Stimulated activated CD8-positive, alpha-beta memory T cell treated with anti-CD3 and anti-CD28 coated beads, Interleukin-12 subunit alpha, Interleukin-12 subunit beta, amount 100 ng/mL, for 1 hour (primary cell): ENCODE results near the gene NTM.
"Not testable (repeated sequence)": the region's sequence is repeated elsewhere in the genome, so short reads cannot be mapped to it uniquely, and the experiment has no call there.

Experiments
- DNase-seq: peaks from one replicate; pipeline ENCODE4 v3.0.0-alpha.2; 2020; ENCODE audit warnings: low read depth

Gene NTM

DNA sequence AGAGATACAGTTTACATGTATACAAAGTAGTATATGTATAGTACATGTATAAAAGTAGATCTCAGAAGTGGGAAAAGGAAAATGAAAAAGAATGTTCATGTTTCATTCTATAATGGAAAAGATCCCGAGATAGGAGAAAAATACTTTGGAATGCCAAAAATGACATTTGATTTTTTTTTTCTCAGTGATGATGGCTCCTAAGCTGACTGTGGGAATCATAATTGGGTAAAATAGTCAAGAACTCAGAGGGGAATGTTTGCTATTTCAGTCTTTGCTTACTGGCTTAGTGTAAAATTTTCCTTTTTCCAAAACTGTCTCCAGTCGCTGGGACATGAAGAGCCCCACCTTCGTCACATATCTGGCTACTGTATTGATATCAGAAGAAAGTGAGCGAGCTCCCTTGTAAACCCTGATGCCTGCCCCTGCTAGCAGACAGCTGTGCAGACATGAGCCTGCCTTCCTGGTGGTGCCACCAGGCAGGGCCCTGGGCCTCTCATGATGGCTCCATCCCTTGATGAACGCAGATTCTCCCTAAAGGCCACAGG, 944.6 kb downstream of the NTM start:
- no peak for DNase-seq

DNA sequence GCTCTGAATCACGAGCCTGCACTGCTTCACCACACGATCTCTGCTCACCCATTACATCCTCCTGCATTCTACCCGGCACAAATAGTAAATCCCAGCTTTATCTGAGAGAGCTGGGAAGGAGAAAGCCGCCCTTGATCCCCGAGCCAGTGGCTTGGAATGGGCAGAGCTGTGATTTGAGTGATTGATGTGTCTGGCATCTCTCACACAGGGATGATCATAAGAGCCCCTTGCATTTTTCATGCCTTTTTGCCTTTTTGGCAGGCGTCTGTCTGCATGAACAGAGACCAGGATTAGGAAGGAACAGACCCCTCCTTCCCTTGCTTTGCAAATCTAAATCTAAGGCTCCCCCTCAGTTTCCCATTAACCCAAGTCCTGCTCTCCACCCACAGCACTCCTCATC, 945.3 kb downstream of the NTM start:
- no peak for DNase-seq

DNA sequence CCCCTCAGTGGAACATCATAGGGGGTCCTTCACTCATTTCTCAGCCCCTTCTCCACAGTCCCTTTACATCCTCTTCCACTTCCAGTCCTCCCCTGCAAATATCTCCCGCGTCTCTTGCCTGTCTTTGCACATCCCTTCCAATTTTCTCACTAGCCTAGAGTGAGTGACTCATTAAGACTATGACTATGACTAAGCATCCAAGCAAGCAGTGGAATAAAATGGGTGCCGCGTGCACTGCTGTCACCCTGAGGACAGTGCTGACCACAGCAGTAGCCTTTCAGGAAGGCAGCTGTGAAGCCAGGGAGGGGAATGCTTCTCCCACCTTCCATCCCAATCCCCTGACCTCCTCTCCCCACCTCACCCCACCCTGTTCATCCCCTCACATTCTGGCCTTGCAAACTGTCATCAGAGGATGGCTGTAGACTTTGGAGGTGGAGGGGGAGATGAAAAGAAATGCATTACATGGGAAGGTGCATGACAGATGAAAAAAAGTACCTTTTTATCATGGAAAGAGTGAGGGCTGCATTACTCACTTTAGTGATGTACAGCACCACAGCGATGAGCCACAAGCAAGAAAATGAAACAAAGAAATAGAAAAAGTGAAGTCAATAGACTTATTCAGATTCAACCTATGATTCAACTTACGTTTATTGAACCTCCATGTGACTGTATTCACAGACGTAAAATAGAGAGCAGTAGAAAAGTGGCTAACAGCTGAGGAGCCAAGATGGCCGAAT, 948.2 kb downstream of the NTM start:
- no peak for DNase-seq

DNA sequence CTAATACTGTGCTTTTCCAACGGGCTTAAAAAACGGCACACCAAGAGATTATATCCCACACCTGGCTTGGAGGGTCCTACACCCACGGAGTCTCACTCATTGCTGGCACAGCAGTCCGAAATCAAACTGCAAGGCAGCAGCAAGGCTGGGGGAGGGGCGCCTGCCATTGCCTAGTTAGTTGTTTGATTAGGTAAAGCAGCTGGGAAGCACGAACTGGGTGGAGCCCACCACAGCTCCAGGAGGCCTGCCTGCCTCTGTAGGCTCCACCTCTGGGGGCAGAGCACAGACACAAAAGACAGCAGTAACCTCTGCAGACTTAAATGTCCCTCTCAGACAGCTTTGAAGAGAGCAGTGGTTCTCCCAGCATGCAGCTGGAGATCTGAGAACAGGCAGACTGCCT, 949.0 kb downstream of the NTM start:
- DNase-seq: not testable (repeated sequence)

DNA sequence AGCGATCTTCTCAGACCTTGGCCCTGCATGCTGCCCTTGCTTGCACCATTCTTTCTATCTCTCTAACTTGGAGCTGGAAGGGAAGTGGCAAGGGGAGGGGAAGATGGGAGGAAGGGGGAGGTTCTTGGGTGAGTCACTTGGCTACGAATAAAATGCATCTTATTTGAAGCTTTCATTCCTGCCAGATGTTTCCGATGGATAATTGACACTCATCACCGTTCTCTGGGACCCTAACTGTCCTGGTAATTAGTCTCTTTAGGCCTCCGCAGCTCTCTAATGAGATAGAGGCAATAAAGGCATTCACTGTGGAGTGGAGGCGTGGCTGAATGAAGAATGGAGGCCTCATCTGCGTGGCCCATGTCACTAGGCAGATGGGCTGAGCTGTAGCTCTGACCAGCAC, 960.1 kb downstream of the NTM start:
- no peak for DNase-seq

DNA sequence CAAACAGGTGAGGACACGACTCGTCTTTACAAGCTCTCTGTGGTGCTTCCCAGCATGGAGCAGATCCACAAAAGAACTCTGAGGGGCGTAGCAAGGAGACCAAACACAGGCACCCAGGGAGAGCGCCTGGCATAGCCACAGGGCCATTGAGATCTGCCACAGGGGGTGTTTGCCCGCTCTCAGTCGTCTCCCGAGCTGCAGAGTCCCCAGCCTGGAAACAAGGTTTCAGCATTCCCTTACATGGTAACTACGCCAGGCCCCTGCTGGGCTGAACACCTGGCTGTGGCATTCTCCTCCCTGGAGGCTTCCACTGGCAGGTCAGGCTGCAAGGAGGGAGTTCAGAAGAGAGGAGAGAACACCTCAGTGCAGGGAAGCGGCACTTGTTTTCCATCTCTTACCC, 962.1 kb downstream of the NTM start:
- no peak for DNase-seq

DNA sequence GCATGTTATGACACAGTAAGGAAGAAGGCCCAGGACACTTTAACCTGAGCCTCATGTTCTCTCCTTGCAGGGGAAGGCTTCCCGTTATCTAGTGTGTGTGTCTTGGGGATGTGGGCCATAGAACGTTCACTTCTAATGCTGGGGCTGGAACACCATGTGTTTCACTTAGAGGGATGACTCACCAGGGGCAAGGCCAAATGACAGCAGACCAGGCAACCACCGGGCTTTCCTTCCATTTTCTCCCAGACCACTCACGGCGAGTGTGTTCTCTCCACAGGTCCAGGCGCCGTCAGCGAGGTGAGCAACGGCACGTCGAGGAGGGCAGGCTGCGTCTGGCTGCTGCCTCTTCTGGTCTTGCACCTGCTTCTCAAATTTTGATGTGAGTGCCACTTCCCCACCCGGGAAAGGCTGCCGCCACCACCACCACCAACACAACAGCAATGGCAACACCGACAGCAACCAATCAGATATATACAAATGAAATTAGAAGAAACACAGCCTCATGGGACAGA, 964.4 kb downstream of the NTM start:
- no peak for DNase-seq

DNA sequence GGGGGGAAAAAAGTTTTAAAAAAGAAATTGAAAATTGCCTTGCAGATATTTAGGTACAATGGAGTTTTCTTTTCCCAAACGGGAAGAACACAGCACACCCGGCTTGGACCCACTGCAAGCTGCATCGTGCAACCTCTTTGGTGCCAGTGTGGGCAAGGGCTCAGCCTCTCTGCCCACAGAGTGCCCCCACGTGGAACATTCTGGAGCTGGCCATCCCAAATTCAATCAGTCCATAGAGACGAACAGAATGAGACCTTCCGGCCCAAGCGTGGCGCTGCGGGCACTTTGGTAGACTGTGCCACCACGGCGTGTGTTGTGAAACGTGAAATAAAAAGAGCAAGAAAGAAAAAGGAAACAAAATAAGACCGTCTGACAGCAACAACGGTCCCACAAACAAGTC, 964.9 kb downstream of the NTM start:
- no peak for DNase-seq

DNA sequence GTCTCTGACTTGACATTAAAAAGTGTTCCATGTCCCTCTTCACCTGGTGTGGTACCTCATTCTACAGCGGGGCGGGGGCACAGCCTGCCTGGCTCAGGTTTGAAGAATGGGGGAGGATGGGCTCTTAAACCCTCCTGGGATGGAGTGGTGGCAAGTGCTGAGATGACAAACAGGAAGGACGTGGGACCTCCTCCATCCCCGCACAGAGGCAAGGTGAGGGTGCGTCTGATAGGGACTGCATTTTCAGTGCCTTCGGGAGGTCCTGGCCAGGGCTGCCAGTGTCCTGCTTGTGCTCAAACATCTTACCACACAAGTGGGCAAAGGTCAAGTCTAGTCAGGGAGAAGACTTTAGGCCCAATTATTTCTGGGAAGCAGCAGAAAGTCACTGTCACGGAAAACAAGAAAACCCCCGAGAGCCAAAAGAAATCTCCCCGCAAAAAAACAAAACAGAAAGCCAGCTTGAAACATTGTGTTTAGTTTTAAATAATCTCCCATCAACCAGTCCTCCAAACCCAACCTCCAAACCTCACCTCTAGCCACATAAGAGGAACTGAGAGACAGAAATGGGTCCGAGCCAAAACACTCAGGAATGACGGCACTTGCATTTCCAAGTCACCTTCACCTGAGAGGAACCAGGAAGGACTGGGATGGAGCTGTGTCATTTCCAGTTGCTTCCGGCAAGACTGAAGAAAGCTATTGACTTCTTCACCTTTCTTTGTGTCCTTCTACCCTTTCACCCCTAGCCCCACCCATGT, 966.5 kb downstream of the NTM start:
- no peak for DNase-seq

DNA sequence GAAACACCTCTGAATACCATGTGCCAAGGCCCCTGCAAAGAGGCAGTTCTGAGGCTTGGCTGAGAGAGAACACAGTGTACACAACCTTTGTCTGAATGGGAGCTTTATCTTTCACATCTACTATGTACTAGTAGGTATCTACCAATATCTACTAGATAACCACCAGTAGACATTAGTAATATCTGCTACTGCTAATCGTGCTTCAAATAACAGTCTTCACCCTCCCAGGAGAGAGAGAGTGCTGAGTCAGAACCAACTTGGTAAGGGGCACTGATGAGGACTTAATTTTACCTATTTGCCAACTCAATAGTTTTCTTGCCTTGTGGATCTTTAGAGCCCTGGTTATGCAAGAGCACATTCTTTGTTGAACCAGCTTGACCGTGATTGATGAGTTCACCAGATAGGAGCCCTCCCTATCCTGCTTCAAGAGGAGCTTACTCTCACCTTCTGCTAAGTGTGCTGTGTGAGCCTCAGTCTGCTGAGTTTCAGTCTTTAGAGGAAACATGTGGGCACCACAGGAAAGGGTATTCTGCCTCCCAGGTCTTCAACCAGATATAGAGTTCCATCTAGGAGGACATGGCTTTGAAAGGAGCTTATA, 967.5 kb downstream of the NTM start:
- no peak for DNase-seq

DNA sequence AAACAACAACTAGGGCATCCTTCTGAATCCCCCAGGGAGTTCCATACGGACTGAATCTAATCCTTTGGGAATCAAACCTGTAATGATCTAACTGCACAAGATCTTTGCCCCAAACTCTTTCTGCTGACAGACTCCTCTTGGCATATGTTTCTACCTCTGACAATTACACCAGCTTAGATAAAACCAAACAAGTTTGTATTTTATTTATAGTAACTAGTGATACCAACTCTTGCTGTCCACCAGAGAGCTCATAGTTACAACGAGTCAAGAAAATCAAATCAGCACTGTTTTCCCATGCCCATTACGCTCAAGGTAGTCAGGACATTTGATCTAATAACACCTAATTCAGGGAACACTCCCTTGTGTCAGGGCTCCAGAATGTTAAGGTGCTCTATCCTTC, 972.0 kb downstream of the NTM start:
- DNase-seq: no peak

DNA sequence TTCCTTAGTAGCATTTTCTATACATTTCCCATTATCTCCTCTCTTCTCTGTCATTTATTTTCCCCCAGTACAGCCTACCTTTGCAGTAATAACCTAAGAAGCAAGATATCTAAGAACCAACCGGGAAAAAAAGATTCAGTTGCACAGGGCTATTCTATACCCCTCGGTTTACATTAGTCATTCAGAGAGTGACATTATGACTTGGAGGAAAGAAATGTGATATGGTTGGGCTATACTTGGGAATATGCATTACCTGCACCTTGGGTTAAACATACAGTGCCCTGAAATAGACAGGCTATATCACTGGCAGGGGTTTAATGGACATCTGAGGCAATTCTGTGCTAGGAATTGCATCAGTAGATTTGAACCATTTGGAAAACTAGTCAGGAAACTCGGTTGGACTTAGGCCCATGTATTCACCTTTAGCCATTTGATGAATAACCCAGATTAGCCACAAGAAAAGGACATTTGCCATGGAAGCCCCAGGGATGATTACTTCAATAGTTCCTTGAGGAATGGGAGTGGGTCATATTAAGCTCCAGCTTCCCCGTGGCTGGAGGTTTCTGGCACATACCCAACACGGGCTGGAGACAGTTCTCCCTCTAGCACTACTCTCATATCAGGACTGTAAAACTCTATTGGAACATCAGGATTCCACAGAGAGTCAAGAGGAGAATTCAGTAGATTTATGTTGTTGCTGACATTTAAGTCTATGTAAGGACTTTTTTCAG, 973.2 kb downstream of the NTM start:
- DNase-seq: no peak

DNA sequence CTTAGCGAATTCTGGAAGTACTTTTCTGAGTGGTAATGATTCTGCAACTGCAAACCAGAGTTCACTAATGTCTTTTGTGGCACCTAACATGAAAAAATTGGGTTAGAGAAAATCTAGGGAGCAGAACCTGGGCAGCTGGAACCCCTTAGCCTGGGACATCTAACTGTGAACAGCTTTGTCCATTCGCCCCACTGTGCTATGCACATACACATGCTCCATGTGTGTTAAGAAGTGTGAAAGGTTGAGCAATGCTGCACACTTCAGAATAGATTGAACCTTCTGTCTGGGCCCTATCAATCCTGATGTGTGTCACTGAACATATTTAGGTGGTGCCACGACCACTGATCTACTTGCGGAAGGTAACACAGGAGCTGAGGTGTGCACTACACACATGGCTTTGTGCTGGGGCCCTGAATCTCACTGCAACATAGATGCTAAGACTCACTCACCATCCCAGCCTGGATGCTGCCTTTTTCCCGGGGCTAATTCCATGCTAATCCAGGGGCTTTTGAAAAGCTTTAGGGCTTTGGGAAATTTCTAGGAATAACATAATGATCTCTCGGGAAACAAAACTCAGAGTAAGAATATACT, 976.2 kb downstream of the NTM start:
- no peak for DNase-seq

DNA sequence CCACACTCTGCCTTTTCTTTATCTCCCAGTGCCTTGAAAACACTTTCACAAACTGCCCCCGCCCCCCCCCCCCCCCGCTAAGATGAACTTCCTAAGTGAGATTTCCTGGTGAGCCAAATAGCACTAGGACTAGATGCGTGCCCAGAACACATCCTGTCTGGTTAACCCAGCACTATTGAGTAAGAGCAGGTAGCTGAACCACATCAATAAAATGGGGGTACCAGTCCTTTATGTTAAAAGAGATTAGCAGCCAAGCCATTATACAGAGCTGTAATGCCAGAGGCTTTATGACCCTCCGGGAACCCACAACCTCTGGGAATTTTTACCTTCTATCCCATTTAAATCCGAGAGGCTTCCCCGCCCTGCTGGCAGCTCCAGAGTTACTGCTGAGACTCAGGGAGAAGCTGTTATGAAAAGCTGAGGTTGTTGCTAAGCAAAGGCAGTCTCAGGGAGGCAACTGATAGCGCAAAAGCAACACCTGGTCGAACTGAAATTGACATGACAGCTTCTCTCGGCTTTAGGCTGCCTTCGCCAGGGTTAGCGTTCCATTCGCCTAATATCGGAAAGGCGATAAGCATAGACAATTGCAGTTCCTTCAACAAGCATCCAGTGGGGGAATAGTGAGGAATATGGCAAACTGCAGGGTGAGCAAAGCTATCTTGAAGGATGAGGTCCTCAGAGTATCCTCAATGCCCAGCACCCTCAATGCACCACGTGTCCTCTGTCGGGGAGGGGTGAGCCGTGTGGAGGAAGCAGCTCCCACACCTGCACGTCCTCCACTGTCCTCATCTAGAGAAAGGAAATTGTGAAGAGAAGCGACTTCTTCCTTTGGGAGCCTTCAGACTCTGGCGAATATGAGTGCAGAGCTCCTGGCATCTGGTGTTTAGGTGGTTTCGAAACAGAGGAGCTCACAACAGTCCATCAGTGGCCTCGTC, 977.0 kb downstream of the NTM start:
- DNase-seq: no peak

DNA sequence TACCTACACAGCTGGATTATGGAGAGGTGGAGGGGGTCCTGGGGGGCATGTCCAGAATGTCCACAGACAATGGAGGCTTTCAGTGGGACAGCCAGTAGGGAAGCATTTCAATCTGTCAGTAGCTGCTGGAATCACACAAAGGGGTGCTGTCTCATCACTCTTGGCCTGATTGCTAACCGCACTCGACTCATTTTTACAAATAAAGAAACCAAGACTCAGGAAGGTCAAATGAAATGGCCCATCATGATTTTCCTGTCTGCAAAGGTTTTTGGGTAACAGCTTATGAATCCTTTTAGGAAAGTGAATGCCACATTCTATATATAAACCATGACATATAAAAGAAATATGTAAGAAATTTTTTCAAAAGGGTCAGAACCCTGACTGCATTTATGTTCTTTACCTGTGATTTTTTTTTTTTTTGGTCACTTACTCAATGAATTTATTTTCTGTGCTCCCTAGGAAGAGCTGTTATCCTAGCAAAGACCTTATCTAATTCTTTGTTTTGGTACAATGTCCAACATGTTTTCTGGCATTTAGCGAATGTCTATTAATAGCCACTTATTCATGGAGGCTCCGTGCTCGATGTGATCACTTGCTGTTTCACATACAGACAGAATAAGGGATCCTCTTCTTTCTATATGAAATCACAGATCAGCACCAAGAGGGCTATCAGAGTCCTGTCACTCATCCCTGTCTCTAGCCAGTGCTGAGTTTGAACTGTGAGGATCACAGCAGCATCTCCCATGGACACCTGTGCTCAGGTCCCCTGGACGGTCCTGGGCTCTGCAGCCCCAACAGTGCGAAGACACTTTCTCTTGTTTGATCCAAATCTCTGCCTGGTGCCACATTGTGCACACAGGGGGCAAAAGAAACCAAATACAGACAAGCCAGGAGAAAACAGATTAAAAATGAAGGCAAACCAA, 979.7 kb downstream of the NTM start:
- DNase-seq: no peak

DNA sequence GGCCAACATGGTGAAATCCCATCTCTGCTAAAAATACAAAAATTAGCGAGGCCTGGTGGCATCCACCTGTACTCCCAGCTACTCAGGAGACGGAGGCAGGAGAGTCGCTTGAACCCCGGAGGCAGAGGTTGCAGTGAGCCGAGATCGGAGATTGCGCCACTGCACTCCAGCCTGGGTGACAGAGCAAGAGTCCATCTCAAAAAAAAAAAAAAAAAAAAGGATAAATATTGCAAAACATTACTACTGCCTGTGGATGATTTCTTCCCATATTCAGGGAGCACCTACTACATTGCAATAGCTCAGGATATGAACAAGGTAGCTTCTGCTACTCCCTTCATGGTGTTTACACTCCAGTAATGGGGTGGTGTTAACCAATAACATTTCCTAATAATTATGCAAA, 980.6 kb downstream of the NTM start:
- no peak for DNase-seq

DNA sequence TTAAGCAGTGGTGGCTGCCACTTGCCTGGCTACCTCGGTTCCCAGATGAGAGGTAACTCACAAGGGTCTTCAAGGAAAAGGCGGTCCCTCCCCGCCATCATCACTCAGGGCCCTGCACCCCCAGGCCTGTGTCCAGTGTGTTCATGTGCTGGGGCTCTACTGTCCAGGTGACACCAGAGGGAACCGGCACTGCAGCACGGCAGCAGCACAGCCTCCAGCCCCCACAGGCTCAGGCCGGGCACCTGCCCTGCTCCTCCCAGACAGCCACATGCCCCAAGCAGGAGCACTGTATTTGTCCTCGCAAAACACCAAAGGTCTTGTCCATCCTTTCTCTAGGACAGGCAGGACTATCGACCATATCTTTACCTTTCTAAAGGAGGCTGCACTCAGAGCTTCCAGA, 982.1 kb downstream of the NTM start:
- no peak for DNase-seq

DNA sequence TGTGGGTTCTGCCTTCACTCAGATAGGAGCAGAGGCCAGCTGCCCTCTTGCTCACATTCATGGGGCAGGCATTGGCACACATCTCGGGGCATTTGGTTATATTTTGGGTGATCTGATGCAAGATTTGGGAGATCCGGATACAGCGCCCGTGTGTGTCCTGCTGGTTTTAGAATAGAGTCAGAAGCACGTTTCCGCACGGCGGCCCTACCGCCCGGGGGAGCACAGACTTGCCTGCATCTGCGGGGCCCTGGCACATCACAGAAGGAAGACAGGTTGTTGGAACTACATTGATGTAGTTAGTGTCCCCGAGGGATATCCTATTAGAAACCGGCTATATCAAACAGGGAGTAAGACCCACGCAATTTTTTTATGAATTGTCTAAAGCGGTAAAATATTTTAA, 982.8 kb downstream of the NTM start:
- DNase-seq: no peak

DNA sequence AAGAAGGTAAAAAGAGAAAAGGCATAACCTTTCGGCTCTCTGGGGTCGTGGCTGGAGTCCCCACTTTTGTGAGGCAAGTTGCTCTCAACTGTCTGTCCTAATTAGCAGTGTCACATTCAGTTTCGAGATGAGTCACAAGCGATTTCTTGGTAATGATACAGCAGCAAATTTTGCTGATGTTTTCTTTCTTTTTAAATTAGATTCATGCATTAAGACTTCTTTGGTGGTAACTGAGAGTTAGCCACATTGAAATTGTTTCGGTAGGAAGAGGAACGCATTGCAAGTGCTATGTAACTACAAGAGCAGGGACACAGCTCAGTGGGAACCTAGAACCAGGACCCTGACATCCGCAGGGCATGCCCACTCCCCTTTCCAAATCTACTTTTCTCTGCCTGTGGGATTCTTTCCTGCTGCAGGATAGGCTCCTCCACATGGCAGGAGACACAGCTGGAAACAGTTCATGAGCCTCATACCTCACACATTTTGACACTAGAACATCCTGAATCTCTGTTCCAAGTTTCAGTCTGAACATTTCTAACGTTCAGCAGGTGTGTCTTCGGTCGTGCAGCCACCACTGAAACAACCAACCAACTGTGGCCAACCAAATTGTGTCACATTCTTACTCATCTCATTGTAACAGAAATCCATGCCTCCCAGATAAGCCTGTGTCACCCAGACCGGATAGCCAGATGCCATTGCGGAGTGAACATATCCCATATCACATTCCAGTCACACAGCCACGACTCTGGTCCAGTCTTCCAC, 987.6 kb downstream of the NTM start:
- no peak for DNase-seq
